Suppressor macrophage (primary cell): ENCODE results near the gene SEC24D.

Experiments
- DNase-seq, 4 experiments: peaks; one replicate each; pipeline ENCODE4 v3.0.0-alpha.2; 2020 to 2022

SEC24D gene

GRCh38 chr4:118751629-118752323 is 84.2 kb downstream of the SEC24D start:
- DNase-seq = no peak

GRCh38 chr4:118749347-118749988 is 86.5 kb downstream of the SEC24D start:
- no peak for DNase-seq

GRCh38 chr4:118746251-118746919 is 89.5 kb downstream of the SEC24D start:
- no peak for DNase-seq

GRCh38 chr4:118745357-118745756 is 90.6 kb downstream of the SEC24D start:
- DNase-seq = peak; percentile 3 to 47 (median 38)

- DNase-seq = peak; percentile 44 to 76 (median 64)
Observed at GRCh38 chr4:118743867-118744266, 92.1 kb downstream of the SEC24D start.

GRCh38 chr4:118742050-118742449 is 93.9 kb downstream of the SEC24D start:
- DNase-seq = no peak

GRCh38 chr4:118741301-118741855 is 94.5 kb downstream of the SEC24D start:
- no peak for DNase-seq

GRCh38 chr4:118740869-118741268 is 95.1 kb downstream of the SEC24D start:
- peak in 2 of 4 experiments; percentile 38 to 53 for DNase-seq

GRCh38 chr4:118739022-118739713 is 96.8 kb downstream of the SEC24D start:
- no peak for DNase-seq

- DNase-seq = no peak
Observed at GRCh38 chr4:118738090-118738489, 97.8 kb downstream of the SEC24D start.

- DNase-seq = no peak
Observed at GRCh38 chr4:118736900-118737299, 99.0 kb downstream of the SEC24D start.

- DNase-seq = no peak
Observed at GRCh38 chr4:118734491-118735205, 101.3 kb downstream of the SEC24D start.

- DNase-seq = no peak
Observed at GRCh38 chr4:118732591-118733330, 103.2 kb downstream of the SEC24D start.

- no peak for DNase-seq
Observed at GRCh38 chr4:118730683-118731082, 105.2 kb downstream of the SEC24D start.

GRCh38 chr4:118729287-118730286 is 106.3 kb downstream of the SEC24D start:
- DNase-seq = no peak

GRCh38 chr4:118727360-118727759 is 108.6 kb downstream of the SEC24D start:
- no peak for DNase-seq

- DNase-seq = no peak
Observed at GRCh38 chr4:118723369-118723768, 112.6 kb downstream of the SEC24D start.

GRCh38 chr4:118721752-118722151 is 114.2 kb downstream of the SEC24D start:
- DNase-seq = no peak

- DNase-seq = no peak
Observed at GRCh38 chr4:118718511-118719170, 117.3 kb downstream of the SEC24D start.

- DNase-seq = no peak
Observed at GRCh38 chr4:118716304-118716703, 119.6 kb downstream of the SEC24D start.
